Activated T-cell treated with anti-CD3 and anti-CD28 coated beads, Interleukin-2, amount 50 U/mL, for 24 hours (primary cell): ENCODE results near the gene GRIK3.

Experiments used
- DNase-seq: peaks from one replicate; pipeline ENCODE4 v3.0.0-alpha.2; 2020
- H3K27ac Mint-ChIP-seq: 2 replicates; pipeline ENCODE4 v1.8.0; 2020; ENCODE audit warnings: mild to moderate bottlenecking, mixed read lengths
- H3K27me3 Mint-ChIP-seq: 2 replicates; pipeline ENCODE4 v1.8.0; 2020; ENCODE audit warnings: mixed read lengths
- H3K36me3 Mint-ChIP-seq: 2 replicates; pipeline ENCODE4 v1.8.0; 2020; ENCODE audit warnings: low read depth, mixed read lengths
- H3K4me1 Mint-ChIP-seq: 2 replicates; pipeline ENCODE4 v1.8.0; 2020; ENCODE audit warnings: low read depth, mixed read lengths
- H3K4me3 Mint-ChIP-seq: 2 replicates; pipeline ENCODE4 v1.8.0; 2020; ENCODE audit warnings: mild to moderate bottlenecking, moderate library complexity, mixed read lengths
- H3K9me3 Mint-ChIP-seq: 2 replicates; pipeline ENCODE4 v1.8.0; 2020; ENCODE audit warnings: mixed read lengths

The GRIK3 gene

DNA sequence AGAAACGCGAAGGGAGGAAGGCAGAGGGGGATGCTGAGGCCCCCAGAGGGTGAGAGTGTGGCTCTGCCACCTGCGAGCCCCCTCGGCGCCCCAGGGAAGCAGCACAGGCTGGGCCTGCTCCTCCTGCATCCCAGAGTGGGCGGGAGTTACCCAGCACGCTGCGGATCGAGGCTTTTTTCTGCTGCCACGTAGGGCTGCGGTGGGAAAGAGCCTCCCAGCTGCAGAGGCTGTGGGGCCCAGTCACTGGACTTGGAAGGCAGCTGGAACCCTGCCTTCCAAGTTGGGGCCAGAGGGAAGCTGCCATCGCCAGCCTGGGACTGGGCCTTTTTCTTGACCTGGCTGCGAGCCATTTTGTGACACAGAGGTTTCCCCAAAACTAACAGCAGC is 2.3 kb upstream of the GRIK3 start:
- Mint-ChIP-seq H3K27ac (no peak overlapping the region), H3K9me3 (no peaks in the 10 kb centered on the region), H3K36me3 (no peaks in the 10 kb centered on the region), H3K27me3 (peaks cover 84% of the 10 kb centered on the region), H3K4me1 (peaks cover 13% of the 10 kb centered on the region), H3K4me3 (no peak overlapping the region)
- no peak for DNase-seq

DNA sequence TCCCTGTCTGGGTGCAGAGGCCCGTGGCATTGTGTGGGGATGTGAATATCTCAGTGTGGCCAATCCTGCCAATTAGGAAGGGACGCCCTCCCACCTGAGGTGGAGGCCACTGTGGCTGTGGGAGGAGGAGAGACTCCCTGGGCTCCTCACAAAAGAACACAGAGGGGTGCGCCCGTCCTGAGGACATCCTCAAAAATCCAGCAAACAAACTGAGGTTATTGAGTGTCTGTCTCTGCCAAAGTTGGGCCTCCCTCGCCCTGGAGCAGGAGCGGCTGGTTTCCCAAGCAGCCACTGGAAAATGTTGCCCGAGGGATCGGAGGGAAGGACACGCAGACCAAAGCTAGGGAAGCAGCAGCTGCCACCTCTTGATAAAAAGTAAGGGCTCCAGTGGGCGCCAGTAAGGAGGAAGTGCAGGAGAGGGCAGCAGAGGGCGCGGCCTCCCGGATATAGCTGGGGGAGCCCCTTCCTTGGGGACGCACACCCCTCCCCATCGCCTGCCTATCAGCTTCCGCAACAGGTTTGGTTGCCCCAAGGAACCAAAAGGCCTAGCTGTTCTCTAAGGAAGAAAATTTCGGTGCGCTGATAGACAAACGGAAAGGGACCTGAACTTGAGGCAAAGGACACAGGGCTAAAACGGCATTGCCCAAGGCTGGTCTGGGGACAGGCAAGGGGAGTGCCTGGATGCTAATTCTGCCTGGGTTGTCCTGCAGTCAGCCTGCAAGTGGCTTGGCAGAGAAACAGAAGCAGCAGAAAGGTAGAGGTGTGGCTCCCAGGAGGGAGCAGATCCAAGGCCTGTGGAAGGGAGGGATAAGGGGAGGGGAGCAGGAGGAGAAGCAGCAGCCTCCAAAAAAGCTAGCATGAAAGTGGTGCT is 1.7 kb upstream of the GRIK3 start:
- no peak for DNase-seq
- Mint-ChIP-seq H3K9me3 (no peaks in the 10 kb centered on the region), H3K4me1 (peaks cover 13% of the 10 kb centered on the region), H3K36me3 (no peaks in the 10 kb centered on the region), H3K27me3 (peaks cover 83% of the 10 kb centered on the region), H3K4me3 (no peak overlapping the region), H3K27ac (no peak overlapping the region)

GRCh38 chr1:37035014-37035691 is 838 bp upstream of the GRIK3 start:
- Mint-ChIP-seq H3K4me1 (peaks cover 13% of the 10 kb centered on the region), H3K27ac (no peak overlapping the region), H3K9me3 (no peaks in the 10 kb centered on the region), H3K4me3 (no peak overlapping the region), H3K36me3 (no peaks in the 10 kb centered on the region), H3K27me3 (peaks cover 82% of the 10 kb centered on the region)
- DNase-seq, result no peak

- no peak for DNase-seq
- Mint-ChIP-seq H3K27ac (no peak overlapping the region), H3K4me3 (no peak overlapping the region), H3K36me3 (no peaks in the 10 kb centered on the region), H3K4me1 (peaks cover 13% of the 10 kb centered on the region), H3K9me3 (no peaks in the 10 kb centered on the region), H3K27me3 (peaks cover 82% of the 10 kb centered on the region)
Measured at GRCh38 chr1:37033355-37034101, 787 bp downstream of the GRIK3 start.

GRCh38 chr1:37032660-37033354 is 1.5 kb downstream of the GRIK3 start:
- Mint-ChIP-seq H3K36me3 (no peaks in the 10 kb centered on the region), H3K4me1 (peaks cover 13% of the 10 kb centered on the region), H3K9me3 (no peaks in the 10 kb centered on the region), H3K27ac (no peak overlapping the region), H3K27me3 (peaks cover 80% of the 10 kb centered on the region), H3K4me3 (no peak overlapping the region)
- DNase-seq, result no peak

- Mint-ChIP-seq H3K4me3 (no peak overlapping the region), H3K4me1 (peaks cover 13% of the 10 kb centered on the region), H3K36me3 (no peaks in the 10 kb centered on the region), H3K27me3 (peaks cover 81% of the 10 kb centered on the region), H3K9me3 (no peaks in the 10 kb centered on the region), H3K27ac (no peak overlapping the region)
- DNase-seq, result no peak
Measured at GRCh38 chr1:37031871-37032270, 2.4 kb downstream of the GRIK3 start.

- H3K4me3 Mint-ChIP-seq, result no peak overlapping the region
- no peaks in the 10 kb centered on the region for H3K9me3 Mint-ChIP-seq
- no peak for DNase-seq
- no peaks in the 10 kb centered on the region for H3K36me3 Mint-ChIP-seq
- peaks cover 13% of the 10 kb centered on the region for H3K4me1 Mint-ChIP-seq
- peaks cover 80% of the 10 kb centered on the region for H3K27me3 Mint-ChIP-seq
- H3K27ac Mint-ChIP-seq, result no peak overlapping the region
Measured at GRCh38 chr1:37031429-37031828, 2.9 kb downstream of the GRIK3 start.

DNA sequence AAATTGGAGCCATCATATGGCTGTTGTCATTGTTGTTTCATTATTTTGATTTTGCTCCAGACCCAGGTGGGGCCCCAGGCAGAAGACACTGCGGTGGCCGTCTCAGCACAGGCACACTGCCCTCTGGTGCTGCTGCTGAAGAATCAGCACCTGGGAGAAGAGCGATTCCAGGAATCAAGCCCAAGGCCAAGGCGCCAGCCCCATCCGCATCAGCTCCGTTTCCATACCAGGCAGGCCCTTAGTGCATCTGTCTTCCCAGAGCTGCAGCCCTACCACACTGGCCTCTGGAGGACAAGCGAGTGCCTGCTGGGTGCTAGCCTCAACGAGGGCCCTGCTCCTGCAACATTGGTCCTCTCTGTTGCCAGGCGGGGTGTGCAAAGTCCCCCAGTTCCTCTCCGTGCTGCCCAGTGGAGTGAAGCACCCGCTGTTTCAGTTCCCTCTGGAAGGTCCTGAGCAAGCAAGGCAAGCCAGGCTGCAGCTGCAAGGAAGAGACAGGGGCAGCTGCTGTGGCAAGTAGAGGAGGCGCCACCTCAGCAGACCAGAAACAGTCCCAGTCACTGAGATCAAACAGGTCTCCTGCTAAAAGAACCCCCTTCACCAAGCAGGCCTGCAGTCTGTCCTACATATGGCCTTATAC is 5.2 kb downstream of the GRIK3 start:
- no peak for DNase-seq
- H3K4me1 Mint-ChIP-seq, result no peaks in the 10 kb centered on the region
- no peak overlapping the region for H3K27ac Mint-ChIP-seq
- H3K4me3 Mint-ChIP-seq, result no peak overlapping the region
- H3K27me3 Mint-ChIP-seq, result peaks cover 71% of the 10 kb centered on the region
- H3K9me3 Mint-ChIP-seq, result no peaks in the 10 kb centered on the region
- H3K36me3 Mint-ChIP-seq, result no peaks in the 10 kb centered on the region

- DNase-seq, result no peak
- Mint-ChIP-seq H3K9me3 (no peaks in the 10 kb centered on the region), H3K27me3 (peaks cover 44% of the 10 kb centered on the region), H3K4me3 (no peak overlapping the region), H3K4me1 (no peaks in the 10 kb centered on the region), H3K27ac (no peak overlapping the region), H3K36me3 (no peaks in the 10 kb centered on the region)
Measured at GRCh38 chr1:37021502-37021901, 12.8 kb downstream of the GRIK3 start.

- Mint-ChIP-seq H3K4me1 (no peaks in the 10 kb centered on the region), H3K27ac (no peak overlapping the region), H3K27me3 (peaks cover 40% of the 10 kb centered on the region), H3K36me3 (no peaks in the 10 kb centered on the region), H3K9me3 (no peaks in the 10 kb centered on the region), H3K4me3 (no peak overlapping the region)
- no peak for DNase-seq
Measured at GRCh38 chr1:37020653-37021277, 13.6 kb downstream of the GRIK3 start.

DNA sequence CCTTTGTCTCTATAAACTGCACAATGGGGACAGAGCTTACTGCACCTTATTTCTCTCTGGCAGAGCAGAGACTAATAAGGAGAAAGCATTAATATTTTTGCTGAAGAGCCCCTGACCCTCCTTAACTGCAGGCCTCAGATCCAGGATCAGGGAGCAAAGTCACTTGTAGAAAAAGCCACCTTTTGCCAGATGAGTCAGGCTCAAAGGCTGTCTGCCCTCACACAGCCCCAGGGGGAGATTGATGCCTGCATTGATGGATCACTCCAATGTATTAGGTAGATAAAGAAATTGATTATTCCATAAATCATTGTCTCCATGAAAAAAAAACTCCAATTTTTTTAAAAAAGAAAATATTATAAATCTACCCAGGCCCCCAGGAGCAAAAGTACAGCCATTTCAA is 15.8 kb downstream of the GRIK3 start:
- no peaks in the 10 kb centered on the region for H3K9me3 Mint-ChIP-seq
- DNase-seq, result no peak
- H3K27ac Mint-ChIP-seq, result no peak overlapping the region
- no peaks in the 10 kb centered on the region for H3K36me3 Mint-ChIP-seq
- H3K4me3 Mint-ChIP-seq, result no peak overlapping the region
- peaks cover 39% of the 10 kb centered on the region for H3K27me3 Mint-ChIP-seq
- H3K4me1 Mint-ChIP-seq, result no peaks in the 10 kb centered on the region

DNA sequence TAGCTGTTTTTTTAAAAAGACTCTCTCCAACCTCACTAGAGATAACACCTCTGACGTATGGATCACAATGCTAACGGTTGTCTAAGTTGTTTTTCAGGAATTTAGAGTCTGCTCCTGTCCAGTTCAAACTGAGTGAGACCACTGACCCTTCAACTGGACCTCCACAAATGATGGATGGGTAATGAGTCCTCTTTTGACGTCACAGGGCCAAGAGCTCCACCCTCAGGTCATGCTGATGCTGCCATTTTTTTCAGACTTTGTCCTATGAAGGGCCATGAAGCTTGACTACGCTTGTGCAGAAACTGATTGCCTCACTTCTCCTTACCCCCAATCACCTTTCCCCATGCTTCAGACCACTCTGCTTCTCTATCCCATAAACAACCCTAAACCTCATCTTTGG is 16.6 kb downstream of the GRIK3 start:
- no peak for DNase-seq
- Mint-ChIP-seq H3K27ac (no peak overlapping the region), H3K27me3 (peaks cover 39% of the 10 kb centered on the region), H3K9me3 (no peaks in the 10 kb centered on the region), H3K4me1 (no peaks in the 10 kb centered on the region), H3K4me3 (no peak overlapping the region), H3K36me3 (no peaks in the 10 kb centered on the region)

GRCh38 chr1:37016121-37016520 is 18.2 kb downstream of the GRIK3 start:
- DNase-seq, result no peak
- Mint-ChIP-seq H3K4me3 (no peak overlapping the region), H3K27ac (no peak overlapping the region), H3K4me1 (no peaks in the 10 kb centered on the region), H3K36me3 (no peaks in the 10 kb centered on the region), H3K9me3 (no peaks in the 10 kb centered on the region), H3K27me3 (peaks cover 34% of the 10 kb centered on the region)

- Mint-ChIP-seq H3K9me3 (no peaks in the 10 kb centered on the region), H3K27ac (no peak overlapping the region), H3K27me3 (peaks cover 30% of the 10 kb centered on the region), H3K4me3 (no peak overlapping the region), H3K4me1 (no peaks in the 10 kb centered on the region), H3K36me3 (no peaks in the 10 kb centered on the region)
- DNase-seq, result no peak
Measured at GRCh38 chr1:37015713-37016112, 18.6 kb downstream of the GRIK3 start.
